Inflammatory macrophage (primary cell): ENCODE measurements around the gene BCAR1.
"Not testable (repeated sequence)": the region's sequence is repeated elsewhere in the genome, so short reads cannot be mapped to it uniquely, and the experiment has no call there.

Experiments
- DNase-seq, 2 donors: peaks; one replicate each; pipeline ENCODE4 v3.0.0-alpha.2; 2020 to 2022

Gene BCAR1

GRCh38 chr16:75252946-75253911, 1.8 kb upstream of the BCAR1 start:
- DNase-seq = no peak

GRCh38 chr16:75252049-75252864, 833 bp upstream of the BCAR1 start:
- DNase-seq = no peak

GRCh38 chr16:75250809-75251279, 580 bp downstream of the BCAR1 start:
- DNase-seq = no peak

- no peak for DNase-seq
These were observed 1.2 kb downstream of the BCAR1 start for GRCh38 chr16:75250089-75250808.

GRCh38 chr16:75249441-75249840, 2.0 kb downstream of the BCAR1 start:
- DNase-seq = no peak

GRCh38 chr16:75248536-75249380, 2.7 kb downstream of the BCAR1 start:
- no peak for DNase-seq

GRCh38 chr16:75248142-75248535, 3.3 kb downstream of the BCAR1 start:
- DNase-seq = no peak

GRCh38 chr16:75247249-75247648, 4.2 kb downstream of the BCAR1 start:
- no peak for DNase-seq

- DNase-seq = no peak
These were observed 4.8 kb downstream of the BCAR1 start for GRCh38 chr16:75246504-75247205.

- no peak for DNase-seq
These were observed 6.3 kb downstream of the BCAR1 start for GRCh38 chr16:75244844-75245758.

GRCh38 chr16:75244225-75244809, 7.1 kb downstream of the BCAR1 start:
- DNase-seq = peak; percentile 21 to 22

GRCh38 chr16:75243667-75244224, 7.7 kb downstream of the BCAR1 start:
- no peak for DNase-seq

- not testable (repeated sequence) for DNase-seq
These were observed 8.9 kb downstream of the BCAR1 start for GRCh38 chr16:75242436-75243078.

- no peak for DNase-seq
These were observed 9.5 kb downstream of the BCAR1 start for GRCh38 chr16:75241955-75242354.

- no peak for DNase-seq
These were observed 10.0 kb downstream of the BCAR1 start for GRCh38 chr16:75241412-75241811.

GRCh38 chr16:75240633-75241032, 10.8 kb downstream of the BCAR1 start:
- not testable (repeated sequence) for DNase-seq

- no peak for DNase-seq
These were observed 11.8 kb downstream of the BCAR1 start for GRCh38 chr16:75239542-75240122.

GRCh38 chr16:75238853-75239541, 12.4 kb downstream of the BCAR1 start:
- DNase-seq = no peak
